ENCODE measurements around the gene SGSM2.

Gene SGSM2

GRCh38 chr17:2387086-2388019 is 50.1 kb downstream of the SGSM2 start:
- no peak for DNase-seq

GRCh38 chr17:2388020-2388682 is 50.9 kb downstream of the SGSM2 start:
- no peak for DNase-seq

- DNase-seq: no peak
Observed at GRCh38 chr17:2388683-2389055, 51.4 kb downstream of the SGSM2 start.

- no peak for DNase-seq
Observed at GRCh38 chr17:2390199-2390836, 53.0 kb downstream of the SGSM2 start.

- DNase-seq: no peak
Observed at GRCh38 chr17:2391597-2392251, 54.4 kb downstream of the SGSM2 start.

GRCh38 chr17:2392252-2393173 is 55.2 kb downstream of the SGSM2 start:
- DNase-seq: peak; percentile 99

GRCh38 chr17:2393174-2393953 is 56.1 kb downstream of the SGSM2 start:
- peak; percentile 94 for DNase-seq

GRCh38 chr17:2393954-2394749 is 56.9 kb downstream of the SGSM2 start:
- DNase-seq: no peak

- no peak for DNase-seq
Observed at GRCh38 chr17:2394775-2395201, 57.5 kb downstream of the SGSM2 start.

GRCh38 chr17:2395258-2396181 is 58.2 kb downstream of the SGSM2 start:
- peak; percentile 83 for DNase-seq

- DNase-seq: no peak
Observed at GRCh38 chr17:2396192-2396567, 58.9 kb downstream of the SGSM2 start.

- DNase-seq: peak; percentile 97
Observed at GRCh38 chr17:2396568-2397246, 59.4 kb downstream of the SGSM2 start.

- no peak for DNase-seq
Observed at GRCh38 chr17:2397247-2398171, 60.2 kb downstream of the SGSM2 start.

- DNase-seq: no peak
Observed at GRCh38 chr17:2398182-2398581, 60.9 kb downstream of the SGSM2 start.

- peak; percentile 75 for DNase-seq
Observed at GRCh38 chr17:2398655-2399571, 61.6 kb downstream of the SGSM2 start.

Data from suppressor macrophage treated with lipopolysaccharide for 4 hours (primary cell).